Measurements from ENCODE around the gene RABEP1.

The RABEP1 gene

DNA sequence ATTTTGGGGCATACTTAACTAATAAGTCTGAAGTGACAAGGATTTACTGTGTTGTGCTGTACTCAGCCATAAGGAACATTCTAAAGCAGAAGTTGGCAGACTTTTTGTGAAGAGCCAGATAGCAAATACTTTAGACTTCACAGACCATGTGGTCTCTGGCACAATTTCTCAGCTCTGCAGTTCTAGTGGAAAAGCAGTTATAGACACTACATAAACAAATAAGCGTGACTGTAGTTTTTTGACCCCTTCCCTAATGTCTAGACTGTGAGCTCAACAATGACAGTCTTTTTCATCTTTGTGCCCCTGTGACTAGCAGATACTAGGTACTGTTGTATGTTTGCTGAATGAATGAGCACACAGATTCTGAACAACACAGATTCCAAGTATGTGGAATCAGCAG lies 142.8 kb downstream of the RABEP1 start:
- Histone ChIP-seq H3K9me3 (ENCODE audit: insufficient read depth, low read depth, low read length) (no peaks in the 10 kb centered on the region), H3K79me2 (ENCODE audit: insufficient read depth, low read length) (peaks cover 46% of the 10 kb centered on the region), H3F3A (ENCODE audit: low read depth) (no peaks in the 10 kb centered on the region), H3K4me2 (ENCODE audit: low read depth, low read length, poor library complexity, severe bottlenecking) (peak overlapping the region; percentile 39), H2AFZ (ENCODE audit: low read length) (no peak overlapping the region), H3K9ac (ENCODE audit: low read depth, low read length, poor library complexity, severe bottlenecking) (no peak overlapping the region), H4K20me1 (ENCODE audit: insufficient read depth, low read length, poor library complexity, severe bottlenecking) (peaks cover 36% of the 10 kb centered on the region), H3K4me1 (ENCODE audit: insufficient read depth, low read length, poor library complexity, severe bottlenecking) (peaks cover 34% of the 10 kb centered on the region), H3K9me2 (replicated peaks; ENCODE audit: low read depth, low read length) (no peaks in the 10 kb centered on the region), H3K36me3 (ENCODE audit: insufficient read depth, low read length) (peaks cover 48% of the 10 kb centered on the region), H3K27me3 (ENCODE audit: insufficient read depth, low read length, poor library complexity, severe bottlenecking) (no peaks in the 10 kb centered on the region), H3K4me3 (ENCODE audit: low read length, poor library complexity, severe bottlenecking) (no peak overlapping the region)
- TF ChIP-seq, protein P1, sequence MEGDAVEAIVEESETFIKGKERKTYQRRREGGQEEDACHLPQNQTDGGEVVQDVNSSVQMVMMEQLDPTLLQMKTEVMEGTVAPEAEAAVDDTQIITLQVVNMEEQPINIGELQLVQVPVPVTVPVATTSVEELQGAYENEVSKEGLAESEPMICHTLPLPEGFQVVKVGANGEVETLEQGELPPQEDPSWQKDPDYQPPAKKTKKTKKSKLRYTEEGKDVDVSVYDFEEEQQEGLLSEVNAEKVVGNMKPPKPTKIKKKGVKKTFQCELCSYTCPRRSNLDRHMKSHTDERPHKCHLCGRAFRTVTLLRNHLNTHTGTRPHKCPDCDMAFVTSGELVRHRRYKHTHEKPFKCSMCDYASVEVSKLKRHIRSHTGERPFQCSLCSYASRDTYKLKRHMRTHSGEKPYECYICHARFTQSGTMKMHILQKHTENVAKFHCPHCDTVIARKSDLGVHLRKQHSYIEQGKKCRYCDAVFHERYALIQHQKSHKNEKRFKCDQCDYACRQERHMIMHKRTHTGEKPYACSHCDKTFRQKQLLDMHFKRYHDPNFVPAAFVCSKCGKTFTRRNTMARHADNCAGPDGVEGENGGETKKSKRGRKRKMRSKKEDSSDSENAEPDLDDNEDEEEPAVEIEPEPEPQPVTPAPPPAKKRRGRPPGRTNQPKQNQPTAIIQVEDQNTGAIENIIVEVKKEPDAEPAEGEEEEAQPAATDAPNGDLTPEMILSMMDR (conservative IDR thresholded peaks at IDR 0.05; ENCODE audit: low read length): no peak
- no peak for TF ChIP-seq EZH2phosphoT487 (IDR thresholded peaks at IDR 0.05; ENCODE audit: borderline replicate concordance)

DNA sequence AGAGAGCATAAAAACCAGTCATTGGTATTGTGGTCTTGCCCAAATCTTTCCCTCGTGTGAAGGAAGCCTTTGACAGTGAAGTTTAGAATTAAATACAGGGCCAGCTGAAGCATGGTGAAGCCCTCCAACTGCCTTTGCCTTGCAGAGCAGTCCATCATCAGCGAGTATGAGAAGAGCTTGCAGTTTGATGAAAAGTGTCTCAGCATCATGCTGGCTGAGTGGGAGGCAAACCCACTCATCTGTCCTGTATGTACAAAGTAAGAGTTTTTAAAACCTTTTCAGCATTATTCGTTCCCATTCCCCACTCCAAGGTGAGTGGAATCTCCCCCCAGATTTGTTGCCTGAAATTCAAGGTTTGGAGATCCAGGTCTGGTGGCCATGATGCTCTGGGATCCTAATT lies 143.7 kb downstream of the RABEP1 start:
- H4K20me1 ChIP-seq (ENCODE audit: insufficient read depth, low read length, poor library complexity, severe bottlenecking): peaks cover 31% of the 10 kb centered on the region
- H3K4me3 ChIP-seq (ENCODE audit: low read length, poor library complexity, severe bottlenecking): no peak overlapping the region
- H3K36me3 ChIP-seq (ENCODE audit: insufficient read depth, low read length): peaks cover 54% of the 10 kb centered on the region
- no peak overlapping the region for H2AFZ ChIP-seq (ENCODE audit: low read length)
- H3F3A ChIP-seq (ENCODE audit: low read depth): no peaks in the 10 kb centered on the region
- H3K9me3 ChIP-seq (ENCODE audit: insufficient read depth, low read depth, low read length): no peaks in the 10 kb centered on the region
- peaks cover 29% of the 10 kb centered on the region for H3K4me1 ChIP-seq (ENCODE audit: insufficient read depth, low read length, poor library complexity, severe bottlenecking)
- H3K4me2 ChIP-seq (ENCODE audit: low read depth, low read length, poor library complexity, severe bottlenecking): no peak overlapping the region
- peaks cover 38% of the 10 kb centered on the region for H3K79me2 ChIP-seq (ENCODE audit: insufficient read depth, low read length)
- H3K9ac ChIP-seq (ENCODE audit: low read depth, low read length, poor library complexity, severe bottlenecking): no peak overlapping the region
- TF ChIP-seq, protein P1 (conservative IDR thresholded peaks at IDR 0.05; ENCODE audit: low read length): no peak
- no peak for TF ChIP-seq EZH2phosphoT487 (IDR thresholded peaks at IDR 0.05; ENCODE audit: borderline replicate concordance)
- H3K27me3 ChIP-seq (ENCODE audit: insufficient read depth, low read length, poor library complexity, severe bottlenecking): no peaks in the 10 kb centered on the region
- no peaks in the 10 kb centered on the region for H3K9me2 ChIP-seq (replicated peaks; ENCODE audit: low read depth, low read length)

DNA sequence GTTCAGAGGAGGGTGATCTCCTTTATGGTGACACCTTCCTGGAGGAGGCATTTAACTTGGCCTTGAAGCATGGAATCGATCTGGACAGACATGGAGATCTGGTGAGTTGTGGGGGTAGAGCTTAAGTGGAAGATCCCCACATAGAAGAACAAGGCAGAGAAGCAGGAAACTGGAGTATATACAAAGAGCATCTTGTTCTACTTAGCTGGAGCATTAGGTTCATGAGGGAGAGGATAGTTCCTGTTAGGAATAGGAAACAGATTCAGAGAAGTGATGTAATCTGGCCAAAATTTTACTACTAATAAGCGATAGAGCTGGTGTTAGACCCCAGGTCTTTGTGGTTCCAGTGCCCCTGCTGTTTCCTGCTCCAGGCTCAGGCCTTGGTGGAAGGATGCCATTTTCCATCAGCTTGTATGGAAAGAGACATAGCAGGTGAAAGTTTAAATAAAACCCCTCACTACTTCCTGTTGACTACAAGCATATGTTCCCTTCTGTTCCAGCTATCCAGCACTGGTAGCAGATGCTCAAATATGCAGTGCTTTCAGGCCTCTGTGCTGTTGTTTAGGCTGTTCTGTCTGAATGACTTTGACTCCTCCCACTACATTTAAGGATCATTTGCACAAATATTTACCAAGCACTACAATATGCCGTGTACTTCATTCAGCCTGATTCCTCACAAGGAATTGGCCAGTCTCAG lies 147.3 kb downstream of the RABEP1 start:
- H2AFZ ChIP-seq (ENCODE audit: low read length): no peak overlapping the region
- no peaks in the 10 kb centered on the region for H3K9me2 ChIP-seq (replicated peaks; ENCODE audit: low read depth, low read length)
- H3K4me2 ChIP-seq (ENCODE audit: low read depth, low read length, poor library complexity, severe bottlenecking): no peak overlapping the region
- peaks cover 12% of the 10 kb centered on the region for H4K20me1 ChIP-seq (ENCODE audit: insufficient read depth, low read length, poor library complexity, severe bottlenecking)
- peaks cover 5% of the 10 kb centered on the region for H3K4me1 ChIP-seq (ENCODE audit: insufficient read depth, low read length, poor library complexity, severe bottlenecking)
- 0 out of 2 replicates have a peak, but pooled peaks cover 3% of the 10 kb centered on the region for H3F3A ChIP-seq (ENCODE audit: low read depth)
- H3K4me3 ChIP-seq (ENCODE audit: low read length, poor library complexity, severe bottlenecking): no peak overlapping the region
- no peaks in the 10 kb centered on the region for H3K9me3 ChIP-seq (ENCODE audit: insufficient read depth, low read depth, low read length)
- no peaks in the 10 kb centered on the region for H3K27me3 ChIP-seq (ENCODE audit: insufficient read depth, low read length, poor library complexity, severe bottlenecking)
- H3K79me2 ChIP-seq (ENCODE audit: insufficient read depth, low read length): peaks cover 20% of the 10 kb centered on the region; the same call in 1 of the 2 replicates
- H3K9ac ChIP-seq (ENCODE audit: low read depth, low read length, poor library complexity, severe bottlenecking): no peak overlapping the region
- peaks cover 79% of the 10 kb centered on the region for H3K36me3 ChIP-seq (ENCODE audit: insufficient read depth, low read length)
- TF ChIP-seq, protein P1 (conservative IDR thresholded peaks at IDR 0.05; ENCODE audit: low read length): no peak
- TF ChIP-seq EZH2phosphoT487 (IDR thresholded peaks at IDR 0.05; ENCODE audit: borderline replicate concordance): no peak
